ENCODE data around the gene SLC4A2.
A peak's percentile ranks its signal among the peaks of the same experiment; 100 is the strongest.

Gene SLC4A2

DNA sequence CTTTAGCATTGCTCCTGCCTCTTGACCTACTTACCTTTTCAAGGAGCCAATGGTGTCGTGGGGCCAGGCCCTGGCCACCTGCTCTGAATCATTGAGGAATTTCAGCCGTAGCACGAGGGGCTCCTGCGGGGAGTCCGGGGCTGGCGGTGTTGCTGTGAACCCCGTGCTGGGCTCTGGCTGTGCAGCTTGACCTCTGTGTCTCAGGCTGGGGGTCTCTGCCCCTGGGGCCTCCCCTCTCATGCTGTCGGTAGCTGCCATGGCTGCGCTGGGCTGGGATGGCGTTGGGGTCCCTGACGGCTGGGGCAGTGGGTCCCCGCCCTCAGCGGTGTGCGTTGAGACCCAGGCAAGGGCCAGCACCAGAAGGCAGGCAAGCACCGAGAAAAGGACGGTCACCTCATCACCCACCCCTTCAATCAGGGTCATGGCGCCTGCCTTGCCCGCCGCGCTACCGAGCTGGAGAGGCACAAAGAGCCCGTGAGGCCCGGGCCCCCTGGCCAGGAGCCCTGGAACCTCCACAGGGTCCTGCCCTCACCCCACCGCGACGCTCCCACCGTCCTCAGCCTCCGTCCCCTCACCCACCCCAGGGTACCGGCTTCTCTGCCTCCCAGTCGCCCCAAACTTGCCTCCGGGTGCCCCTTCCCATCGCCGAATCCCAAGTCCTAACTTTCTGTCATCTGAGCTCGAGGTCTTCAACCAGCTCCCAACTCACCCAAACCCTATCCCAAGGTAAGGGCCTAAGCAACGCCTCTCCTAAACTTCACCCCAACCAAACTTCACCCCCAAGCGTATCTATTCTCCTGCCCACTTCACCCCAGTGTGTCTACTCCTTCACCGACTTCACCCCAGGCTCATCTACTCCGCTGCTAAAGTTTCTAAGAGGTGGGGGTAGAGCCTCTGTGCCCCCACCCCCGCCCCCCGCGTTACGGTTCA, 23.0 kb downstream of the SLC4A2 start:
- no peak for DNase-seq

DNA sequence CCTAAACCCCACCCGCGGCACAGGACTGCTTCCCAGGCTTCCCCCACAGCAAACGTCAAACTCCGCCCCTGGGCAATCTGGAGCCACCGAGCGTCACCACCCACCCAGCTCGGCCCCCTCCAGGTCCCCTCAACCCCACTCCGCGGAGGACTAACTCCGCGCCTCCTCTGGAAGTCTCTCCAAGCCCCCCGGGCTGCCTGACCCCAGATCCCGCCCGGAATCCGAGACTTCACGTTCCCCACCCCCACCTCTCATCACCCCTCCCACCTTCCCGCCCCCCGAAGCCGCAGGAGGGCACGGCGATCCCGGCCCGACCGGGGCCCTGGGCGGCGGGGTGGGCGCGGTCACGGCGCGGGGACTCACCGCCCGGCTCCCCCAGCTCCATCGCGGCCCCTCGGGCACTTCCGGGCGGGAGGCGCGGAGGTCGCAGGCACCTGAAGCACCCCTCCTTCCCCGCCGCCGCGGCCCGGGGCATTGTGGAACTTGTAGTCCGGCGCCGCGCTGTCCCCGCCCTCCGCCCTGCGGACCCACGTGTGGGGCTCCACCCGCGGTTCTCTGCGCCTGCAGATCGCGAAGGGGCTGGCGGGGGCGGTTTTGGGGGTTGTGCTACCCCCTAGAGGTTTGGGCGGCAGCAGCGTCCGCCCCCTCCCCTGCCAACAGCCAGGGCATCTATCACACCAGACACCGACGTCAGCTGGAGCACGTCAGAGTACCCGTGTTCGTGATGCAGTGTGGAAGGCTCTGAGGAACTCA, 23.9 kb downstream of the SLC4A2 start, which contains the start of gene TMUB1:
TSS of gene TMUB1 (minus strand) at position 423 of the 753 bp plus-strand sequence. CDS start 930 bp downstream, outside the sequence.
- no peak for DNase-seq

DNA sequence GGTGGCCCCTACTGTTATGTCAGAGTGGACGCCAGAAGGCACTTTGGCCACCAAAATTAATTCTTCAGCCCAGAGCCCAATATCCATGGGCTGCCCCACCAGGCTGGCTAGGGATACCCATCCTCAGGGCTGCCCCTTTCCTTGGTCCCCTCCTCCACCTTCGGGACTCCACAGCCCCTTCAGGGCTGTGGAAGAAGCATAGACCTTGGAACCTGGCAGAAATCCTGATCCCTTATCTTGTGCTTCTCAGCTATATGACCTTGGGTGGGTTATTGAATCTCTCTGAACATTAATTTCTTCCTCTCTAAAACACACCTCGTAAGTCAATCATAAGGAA, 24.4 kb downstream of the SLC4A2 start:
- DNase-seq = no peak

DNA sequence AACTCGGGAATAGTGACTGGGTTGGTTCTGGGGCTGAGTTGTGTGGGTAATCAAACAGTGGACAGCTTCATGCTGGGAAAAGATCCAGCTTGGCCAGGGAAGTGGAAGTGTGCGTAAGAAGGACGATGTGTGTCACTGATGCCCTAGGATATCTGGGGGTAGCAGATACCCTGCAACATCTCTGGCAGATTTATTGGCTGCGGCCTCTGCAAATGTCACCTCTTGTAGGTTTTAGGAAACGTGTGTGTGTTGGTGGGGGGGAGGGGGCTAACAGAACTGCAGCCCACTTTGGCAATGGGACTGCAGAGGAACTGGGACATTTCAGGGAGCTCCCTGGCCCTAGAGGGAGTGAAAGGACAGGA, 25.9 kb downstream of the SLC4A2 start:
- DNase-seq = no peak

DNA sequence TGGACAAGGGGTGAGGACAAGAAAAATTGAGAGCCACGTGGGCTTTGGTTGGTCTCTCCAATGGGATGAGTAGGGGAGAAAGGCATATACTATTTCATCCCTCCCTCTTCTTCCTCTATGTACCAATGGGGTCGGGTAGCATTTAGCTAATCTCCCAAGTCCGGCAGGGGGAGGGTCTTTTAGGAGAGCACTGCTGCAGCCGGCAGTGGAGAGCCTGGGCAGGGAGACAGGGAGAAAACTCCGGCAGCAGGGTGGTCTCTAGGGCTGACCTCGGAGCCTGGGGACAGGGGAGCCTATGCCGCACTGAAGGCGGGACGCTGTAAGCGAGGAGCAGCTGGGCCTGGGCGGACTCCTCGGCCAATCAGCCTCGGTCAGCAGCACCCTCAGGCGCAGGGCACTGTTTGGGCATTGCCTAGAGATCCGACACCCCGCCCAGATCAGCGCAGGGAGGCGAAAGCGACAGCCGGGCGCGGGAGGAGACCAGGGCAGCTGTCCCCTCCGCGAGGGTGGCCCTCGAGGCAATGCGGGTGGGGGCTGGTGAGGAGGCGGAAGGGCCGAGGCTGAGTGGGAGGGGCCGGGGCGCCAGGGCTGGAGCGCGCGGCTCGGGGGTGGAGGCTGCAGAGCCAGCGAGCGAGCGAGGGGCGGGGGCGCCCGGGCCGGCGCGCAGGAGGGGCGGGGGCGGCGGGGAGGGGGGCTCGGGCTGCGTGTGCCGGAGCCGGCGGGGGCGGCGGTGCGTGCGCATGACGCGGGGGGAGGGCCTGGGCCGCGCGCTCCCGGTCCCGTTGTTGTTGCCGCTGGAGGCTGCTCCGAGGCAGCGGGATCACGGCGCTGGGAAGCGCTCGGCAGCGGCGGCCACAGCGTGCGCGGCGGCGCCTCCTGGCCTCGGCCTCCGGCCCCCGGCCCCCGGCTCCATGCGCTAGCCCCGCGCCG, 26.6 kb downstream of the SLC4A2 start, which contains the start of gene AGAP3:
TSS of gene AGAP3 (plus strand) at position 785 of the 930 bp plus-strand sequence. CDS start 267 bp downstream, outside the sequence.
- peak; percentile 84 for DNase-seq

DNA sequence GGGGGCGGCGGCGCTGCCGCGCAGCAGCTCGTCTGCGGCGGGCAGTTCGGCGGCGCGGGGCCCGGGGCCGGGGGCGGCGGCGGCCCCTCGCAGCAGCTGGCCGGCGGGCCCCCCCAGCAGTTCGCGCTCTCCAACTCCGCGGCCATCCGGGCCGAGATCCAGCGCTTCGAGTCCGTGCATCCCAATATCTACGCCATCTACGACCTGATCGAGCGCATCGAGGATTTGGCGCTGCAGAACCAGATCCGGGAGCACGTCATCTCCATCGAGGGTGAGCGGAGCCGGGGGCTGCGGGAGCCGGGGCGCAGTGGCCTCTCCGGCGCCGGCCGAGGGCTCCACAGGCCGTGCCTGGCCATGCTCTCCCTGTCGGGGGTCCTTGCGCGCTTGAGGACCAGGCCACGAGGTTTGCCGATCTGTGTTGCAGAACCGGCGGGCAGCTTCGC, 27.4 kb downstream of the SLC4A2 start:
- no peak for DNase-seq

DNA sequence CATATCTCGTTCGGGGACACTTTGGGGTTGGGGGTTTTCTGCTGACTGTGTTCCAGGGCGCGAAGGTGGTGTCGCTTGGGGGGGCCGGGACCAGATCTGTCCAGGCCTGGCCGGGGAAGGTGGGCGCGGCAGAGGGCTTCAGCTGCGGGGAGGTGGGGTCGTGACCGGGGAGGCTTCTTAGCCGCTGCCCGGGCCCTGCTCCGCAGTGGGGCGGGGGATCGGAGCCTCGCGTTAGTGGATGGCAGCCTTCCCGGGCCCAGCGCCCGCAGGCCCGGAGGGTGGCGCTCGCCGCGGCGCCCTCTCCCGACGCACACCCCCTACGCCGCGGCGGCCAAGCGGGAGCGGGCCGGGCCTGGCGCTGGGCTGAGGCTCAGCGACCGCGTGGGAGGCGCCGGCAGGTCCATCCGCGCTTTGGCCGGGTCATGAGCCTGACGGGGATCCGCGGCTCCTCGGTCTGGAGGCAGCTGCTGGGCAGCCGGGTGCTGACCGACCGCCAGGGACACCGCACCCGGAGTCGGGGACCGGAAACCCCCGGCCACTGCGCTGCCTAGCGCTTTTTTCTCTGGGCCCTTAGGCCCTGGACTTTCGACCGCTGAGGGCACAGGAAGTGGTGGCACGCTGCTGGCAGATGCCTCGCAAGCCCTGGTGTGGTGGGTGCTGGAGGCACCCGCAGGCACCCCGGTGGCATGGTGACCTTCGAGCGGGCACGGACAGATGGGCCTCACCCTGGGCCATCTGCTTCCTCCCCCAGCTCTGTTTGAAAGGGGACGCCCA, 28.0 kb downstream of the SLC4A2 start:
- DNase-seq = no peak

DNA sequence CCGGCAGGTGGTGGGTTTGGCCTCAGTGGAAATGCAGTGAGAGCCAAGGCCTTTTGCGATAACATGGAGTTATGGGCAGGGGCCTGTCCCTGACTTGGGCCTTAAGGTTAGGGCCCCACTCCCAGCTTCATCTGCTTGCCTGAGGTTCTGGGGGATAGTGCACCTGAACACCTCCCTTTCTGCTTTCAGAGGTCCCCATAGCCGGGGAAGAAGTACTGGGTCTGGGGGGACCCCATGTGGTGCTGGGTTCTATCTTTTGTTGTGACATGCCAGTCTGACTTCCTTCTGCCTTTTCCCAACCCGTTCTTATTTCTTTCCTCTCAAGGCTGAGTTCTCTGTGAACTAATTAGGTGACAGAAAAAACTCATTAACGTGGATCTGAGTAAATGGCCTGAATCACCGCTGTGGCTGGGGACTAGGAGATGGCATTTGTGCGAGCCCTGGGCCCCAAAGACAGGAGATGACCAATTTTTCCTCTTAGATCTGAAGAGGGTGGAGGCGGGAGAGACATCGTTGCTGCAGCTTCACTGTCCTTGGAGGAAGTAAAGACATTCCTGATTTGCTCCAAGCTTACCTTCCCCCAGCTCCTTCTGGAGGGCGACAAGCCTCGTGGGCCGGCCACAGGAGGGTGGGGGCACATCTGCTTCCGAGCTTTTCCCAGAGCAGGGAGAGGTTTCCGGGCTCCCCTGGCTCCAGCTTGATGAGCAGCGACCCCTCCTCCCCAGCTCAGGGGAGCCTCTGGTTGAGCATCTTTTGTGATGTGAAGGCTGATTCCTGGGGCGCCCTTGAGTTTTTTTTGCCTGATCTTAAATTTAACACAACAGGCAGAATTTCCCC, 28.8 kb downstream of the SLC4A2 start:
- DNase-seq = no peak

DNA sequence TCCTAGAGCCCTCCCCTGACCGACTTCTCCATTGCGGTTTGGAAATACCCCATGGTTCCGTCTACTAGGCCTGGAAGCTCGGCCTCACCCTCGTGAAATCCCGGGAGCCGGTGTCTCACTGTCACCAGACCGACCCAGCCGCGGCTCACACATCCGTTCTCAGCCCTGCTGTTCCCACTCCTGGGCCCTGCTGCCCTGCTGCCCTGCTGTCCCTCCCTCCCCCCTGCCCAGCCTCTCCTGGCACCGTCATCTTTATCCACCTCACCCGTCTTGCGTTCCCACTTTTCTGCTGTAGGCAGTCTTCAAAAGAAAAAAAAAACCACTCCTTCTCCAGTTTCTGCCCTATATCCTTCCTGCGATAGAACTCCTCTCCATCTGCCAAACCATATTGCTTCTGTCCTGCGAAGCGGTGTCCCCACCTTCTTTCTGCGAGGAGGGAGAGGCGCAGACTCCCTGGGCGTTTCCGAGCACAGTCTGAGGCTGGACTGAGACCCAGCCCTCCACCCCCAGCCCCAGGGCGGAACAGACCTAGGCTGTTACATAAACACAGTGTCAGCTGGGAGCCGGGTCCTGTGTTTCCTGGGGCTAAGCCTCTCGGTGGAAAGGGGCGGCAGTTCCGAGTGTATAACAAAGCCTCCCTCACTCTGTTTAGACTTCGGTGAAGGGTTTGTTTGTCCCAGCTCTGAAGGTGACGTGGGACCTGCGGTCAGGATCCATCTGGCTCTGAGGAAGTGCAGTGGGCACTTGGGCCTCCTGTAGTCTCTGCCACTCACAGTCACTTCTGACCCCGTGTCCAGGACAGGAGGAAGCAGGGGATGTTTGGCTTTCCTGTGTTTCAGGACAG, 29.7 kb downstream of the SLC4A2 start:
- no peak for DNase-seq

DNA sequence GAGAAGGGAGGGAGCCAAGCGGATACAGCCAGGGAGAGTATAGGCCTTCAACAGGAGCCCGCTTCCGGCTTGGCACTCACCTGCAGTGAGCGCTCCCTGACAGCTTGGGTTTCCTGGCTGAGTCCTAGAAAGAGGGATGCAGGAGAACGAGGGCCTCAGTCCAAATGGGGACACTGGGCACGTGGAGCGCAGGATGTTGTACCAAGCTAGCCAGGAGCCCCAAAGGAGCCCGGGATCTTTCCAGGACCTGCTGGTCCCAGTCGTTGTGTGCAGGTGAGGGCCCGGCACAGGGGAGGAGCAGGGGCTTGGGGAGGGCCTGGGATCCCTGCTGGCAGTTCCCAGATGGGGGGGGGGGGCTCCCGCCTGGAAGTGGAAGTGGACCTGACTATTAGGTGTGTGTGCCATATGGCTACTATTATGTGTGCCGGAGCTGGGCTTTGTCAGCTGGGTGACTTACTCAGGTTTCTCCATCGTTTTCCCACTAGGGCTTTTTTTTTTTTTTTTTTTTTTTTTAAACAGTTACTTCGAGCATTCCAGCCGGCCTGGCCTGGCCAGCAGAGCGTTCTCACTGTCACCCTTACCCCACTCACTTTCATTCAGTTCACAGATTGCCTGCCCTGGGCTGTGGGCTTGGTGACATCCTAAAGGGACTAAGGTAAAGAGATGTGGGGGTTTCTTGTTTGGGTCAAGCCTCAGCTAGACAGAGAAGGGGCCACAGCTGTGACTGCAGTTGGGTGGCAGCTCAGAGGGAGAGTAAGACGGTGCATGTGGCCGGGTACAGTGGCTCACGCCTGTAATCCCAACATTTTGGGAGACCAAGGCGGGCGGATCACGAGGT, 30.7 kb downstream of the SLC4A2 start:
- DNase-seq = no peak

DNA sequence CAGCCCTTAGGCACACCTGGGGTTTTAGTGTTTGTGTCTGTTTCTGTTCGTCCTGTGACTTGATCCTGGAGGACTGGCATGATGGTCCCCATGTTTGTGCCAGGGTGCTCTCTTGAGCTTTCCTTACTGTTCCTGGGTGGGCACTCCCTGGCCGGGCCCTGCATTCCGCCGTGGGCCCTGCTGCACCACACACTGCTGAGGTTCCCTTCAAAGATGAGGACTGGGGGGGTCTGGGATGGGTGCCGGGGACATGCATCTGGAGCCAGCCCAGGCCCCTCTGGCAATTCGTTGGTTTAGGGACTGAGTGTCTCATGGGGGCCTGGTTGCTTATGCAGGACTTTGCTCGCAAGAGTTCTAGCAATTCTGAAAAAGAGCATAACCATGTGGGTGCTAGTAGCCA, 31.6 kb downstream of the SLC4A2 start:
- DNase-seq = no peak

DNA sequence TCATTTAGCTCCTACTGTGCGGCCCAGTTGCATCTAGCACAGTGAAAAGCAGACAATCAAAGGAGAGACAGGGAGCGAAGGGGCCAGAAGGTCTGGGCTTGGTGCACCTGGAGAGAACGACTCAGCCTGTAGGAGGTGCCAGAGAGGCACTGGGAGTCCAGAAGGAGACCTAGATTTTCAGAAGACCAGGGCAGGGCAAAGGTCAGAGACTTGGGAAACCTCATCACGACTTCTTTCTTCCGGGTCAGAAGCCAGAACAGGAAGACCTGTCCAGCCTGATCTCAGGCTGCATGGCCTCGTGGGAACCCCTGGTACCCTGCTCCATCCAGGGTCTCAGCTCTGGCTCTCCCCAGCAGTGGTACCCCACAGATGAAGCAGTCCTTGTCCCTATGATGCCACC, 32.0 kb downstream of the SLC4A2 start:
- no peak for DNase-seq

DNA sequence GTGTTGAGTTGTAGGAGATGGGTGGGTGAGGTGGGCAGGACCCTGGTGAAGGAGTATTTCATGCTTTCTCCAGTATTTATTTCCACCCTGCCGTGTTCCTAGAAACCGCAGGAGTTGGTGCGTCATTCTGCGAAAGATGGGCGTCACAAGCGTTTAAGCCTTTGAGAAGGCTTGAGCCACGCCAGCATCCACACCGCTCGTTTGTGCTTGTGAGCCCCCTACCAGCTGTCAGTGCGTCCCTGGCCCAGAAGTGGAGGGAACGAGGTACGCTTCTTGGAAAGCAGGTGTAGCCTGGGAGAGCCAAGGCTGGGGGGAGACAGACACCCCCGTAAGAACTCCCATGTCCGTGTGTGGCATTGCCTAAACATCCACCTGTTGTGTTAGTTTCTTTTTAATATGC, 32.6 kb downstream of the SLC4A2 start:
- no peak for DNase-seq

DNA sequence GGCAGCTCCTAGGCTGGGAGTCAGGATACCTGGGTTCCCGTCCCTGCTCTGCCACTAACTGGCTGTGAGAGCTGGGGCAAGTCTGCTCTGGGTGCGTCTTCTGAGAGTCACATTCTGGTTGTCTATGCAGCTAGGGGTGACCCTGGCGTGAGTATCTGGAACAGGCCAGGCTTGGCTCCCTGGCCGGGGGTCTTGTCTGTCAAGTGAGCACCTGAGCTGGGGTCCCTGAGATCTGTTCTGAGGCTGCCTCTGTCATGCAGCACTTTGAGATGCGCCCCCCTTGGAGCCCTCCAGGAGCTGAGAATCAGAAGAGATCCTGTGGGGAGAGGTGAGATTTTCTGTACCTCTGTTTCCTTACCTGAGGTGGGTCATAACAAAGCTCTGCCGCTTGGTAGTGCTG, 34.4 kb downstream of the SLC4A2 start:
- DNase-seq = no peak

DNA sequence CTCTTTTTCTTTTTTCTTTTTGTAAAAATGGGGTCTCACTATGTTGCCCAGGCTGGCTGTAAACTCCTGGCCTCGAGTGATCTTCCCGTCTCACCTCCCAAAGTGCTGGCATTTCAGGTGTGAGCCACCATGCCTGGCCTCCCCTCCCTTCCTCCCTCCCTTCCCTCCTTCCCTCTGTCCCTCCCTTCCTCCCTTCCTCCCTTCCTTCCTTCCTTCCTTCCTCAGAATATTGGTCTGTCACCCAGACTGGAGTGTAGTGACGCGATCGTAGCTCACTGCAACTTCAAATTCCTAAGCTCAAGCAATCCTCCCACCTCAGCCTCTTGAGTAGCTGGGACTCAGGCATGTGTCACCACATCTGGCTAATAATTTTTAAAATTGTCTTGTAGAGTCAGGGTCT, 35.3 kb downstream of the SLC4A2 start:
- no peak for DNase-seq

DNA sequence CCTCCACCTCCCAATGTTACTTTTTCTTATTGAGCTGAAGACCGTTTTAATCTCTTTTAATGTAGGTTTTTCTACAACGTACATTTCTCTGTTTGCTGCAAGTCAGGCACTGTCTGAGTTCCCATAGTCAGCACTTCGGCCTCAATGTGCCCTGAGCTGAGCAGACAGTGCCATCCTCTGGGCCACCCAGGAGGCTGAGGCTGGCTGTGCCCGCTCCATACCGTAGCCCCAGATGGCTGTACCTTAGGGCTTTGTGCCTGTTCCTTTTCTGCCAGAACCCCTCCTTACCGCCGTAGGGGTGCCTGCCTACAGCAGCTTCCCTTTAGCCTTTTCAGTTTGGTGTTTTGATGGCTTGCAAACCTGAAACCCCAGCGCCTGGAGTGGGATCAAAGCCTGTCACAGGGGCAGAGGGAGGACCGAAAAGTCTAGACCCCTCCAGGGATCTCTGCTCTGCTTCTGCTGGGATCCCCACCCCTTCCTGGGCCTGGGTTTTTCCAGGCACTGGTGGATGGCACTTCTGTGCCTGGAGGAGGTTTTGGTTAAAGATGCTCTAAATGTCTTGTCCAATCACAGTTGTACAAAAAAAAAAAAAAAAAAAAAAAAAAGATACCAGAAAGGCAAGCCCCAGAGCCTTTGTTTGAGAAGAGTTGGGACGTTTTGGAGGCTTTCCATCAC, 35.9 kb downstream of the SLC4A2 start:
- no peak for DNase-seq

DNA sequence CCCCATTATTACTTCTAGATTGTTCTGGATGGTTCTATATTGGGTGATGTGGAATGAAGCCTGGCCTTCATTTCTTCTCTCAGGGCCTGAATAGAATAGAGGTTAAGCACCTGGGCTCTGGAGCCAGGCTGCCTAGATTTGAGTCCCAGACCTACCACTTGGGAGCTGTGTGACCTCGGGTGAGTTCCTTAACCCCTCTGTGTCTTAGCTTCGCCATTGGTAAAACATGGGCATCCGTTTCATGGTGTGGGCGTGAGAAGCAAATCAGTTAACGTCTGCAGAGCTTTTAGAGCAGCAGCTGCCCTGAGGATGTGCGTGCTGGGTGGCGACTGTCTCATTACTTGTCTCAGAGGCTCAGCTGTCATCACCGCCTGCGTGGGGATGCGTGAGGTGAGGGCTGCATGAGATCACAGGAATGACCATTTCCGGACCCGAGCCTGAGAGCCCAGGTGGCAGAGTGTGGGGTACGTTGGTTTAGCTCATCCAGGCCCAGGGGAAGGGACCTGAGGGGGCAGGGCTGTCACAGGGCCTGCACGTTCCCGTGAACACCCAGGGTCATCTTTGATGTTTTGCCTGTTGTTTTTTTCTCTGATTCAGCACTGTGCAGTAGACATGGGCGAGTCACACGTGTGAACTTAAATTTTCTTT, 36.6 kb downstream of the SLC4A2 start:
- no peak for DNase-seq

Data from NCI-H510A (cell line).